GM21529 (cell line): Measurements from ENCODE around the gene MAST4.
A peak's percentile ranks its signal among the peaks of the same experiment; 100 is the strongest.

Experiments used
- ATAC-seq: cut with Tn5 transposase; IDR thresholded peaks from one replicate; pipeline ENCODE4 v1.9.1; 2021; ENCODE audit not compliant: unreplicated experiment

Gene MAST4

GRCh38 chr5:67059744-67060490 is 463.7 kb downstream of the MAST4 start:
- no peak for ATAC-seq

- ATAC-seq = no peak
Observed at GRCh38 chr5:67061511-67061910, 465.3 kb downstream of the MAST4 start.

DNA sequence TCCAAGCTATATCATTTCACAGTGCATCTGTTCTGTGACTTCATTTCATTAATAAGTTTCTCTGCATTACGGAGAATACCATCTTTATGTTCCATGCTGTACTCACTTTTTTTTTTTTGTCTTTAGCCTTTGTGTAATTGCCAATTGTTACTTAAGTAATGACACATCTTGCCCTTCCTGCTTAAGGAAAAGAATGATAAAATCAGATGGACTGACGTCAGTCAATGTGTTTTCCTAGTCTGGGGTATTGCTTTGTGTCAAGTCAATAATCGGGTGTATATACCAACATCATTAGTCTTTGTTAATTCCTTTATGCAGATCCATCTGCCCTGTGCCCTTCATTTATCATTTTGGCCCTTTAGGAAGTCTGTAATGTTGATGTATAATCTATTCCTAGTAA is 466.9 kb downstream of the MAST4 start:
- ATAC-seq = no peak

DNA sequence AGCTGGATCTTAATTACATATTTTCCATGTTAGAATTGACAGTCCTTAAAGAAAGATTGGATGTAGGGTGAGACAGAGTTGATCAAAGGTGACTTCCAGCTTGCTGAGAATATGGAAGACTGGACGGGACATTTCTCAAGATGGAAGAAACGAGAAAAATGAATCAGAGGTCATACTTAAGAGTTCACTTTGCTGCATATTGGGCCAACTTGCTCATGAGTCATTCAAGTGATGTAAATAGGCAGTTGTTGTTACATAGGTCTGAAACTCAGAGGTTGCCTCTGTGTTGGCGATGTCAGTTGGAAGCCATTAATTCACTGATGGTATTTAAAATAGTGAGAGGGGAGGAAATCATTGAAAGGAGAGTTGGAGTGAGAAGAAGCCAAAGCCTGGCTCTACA is 467.6 kb downstream of the MAST4 start:
- no peak for ATAC-seq

GRCh38 chr5:67065237-67065636 is 469.0 kb downstream of the MAST4 start:
- peak; percentile 84 for ATAC-seq

DNA sequence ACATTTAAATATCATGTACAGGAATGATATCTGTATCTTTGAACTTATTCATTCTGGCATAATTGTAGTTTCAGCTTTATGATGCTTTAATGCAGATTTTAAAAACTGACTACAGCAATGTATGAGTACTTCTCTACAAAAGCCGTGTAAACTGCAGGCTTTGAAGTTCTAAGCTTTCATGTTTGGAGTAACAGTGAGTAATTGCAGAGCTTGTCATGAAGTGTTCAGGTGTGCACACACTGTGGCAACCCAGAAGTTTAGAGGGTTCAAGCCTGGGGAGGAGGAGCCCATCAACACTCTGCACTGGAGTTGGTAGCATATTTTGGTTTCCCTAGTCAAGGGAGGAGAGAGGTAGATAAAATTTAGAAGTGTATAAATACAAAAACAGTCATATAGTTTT is 469.5 kb downstream of the MAST4 start:
- ATAC-seq = no peak

- no peak for ATAC-seq
Observed at GRCh38 chr5:67066815-67067214, 470.6 kb downstream of the MAST4 start.

- ATAC-seq = no peak
Observed at GRCh38 chr5:67073045-67073680, 477.0 kb downstream of the MAST4 start.

- ATAC-seq = no peak
Observed at GRCh38 chr5:67077296-67077695, 481.1 kb downstream of the MAST4 start.

- no peak for ATAC-seq
Observed at GRCh38 chr5:67081261-67081660, 485.1 kb downstream of the MAST4 start.

DNA sequence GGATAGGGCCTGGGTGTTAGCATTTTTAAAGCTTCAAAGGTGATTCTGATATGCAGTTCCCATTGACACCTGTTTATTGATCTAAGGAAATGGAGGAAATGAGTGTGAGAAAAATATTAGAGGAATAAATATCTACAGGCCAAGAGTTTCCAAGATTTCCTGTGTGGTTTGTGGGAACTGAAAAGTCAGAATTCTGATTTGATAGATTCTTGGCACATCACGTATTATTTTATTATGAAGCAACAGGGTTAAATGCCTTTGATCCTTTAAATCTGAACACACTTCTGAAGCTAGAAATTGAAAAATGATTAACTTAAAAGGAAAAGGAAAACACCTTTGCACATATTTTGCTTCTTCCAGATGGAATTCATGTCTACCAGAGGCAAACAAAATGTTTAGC is 486.7 kb downstream of the MAST4 start:
- no peak for ATAC-seq

- ATAC-seq = no peak
Observed at GRCh38 chr5:67085616-67086015, 489.4 kb downstream of the MAST4 start.

DNA sequence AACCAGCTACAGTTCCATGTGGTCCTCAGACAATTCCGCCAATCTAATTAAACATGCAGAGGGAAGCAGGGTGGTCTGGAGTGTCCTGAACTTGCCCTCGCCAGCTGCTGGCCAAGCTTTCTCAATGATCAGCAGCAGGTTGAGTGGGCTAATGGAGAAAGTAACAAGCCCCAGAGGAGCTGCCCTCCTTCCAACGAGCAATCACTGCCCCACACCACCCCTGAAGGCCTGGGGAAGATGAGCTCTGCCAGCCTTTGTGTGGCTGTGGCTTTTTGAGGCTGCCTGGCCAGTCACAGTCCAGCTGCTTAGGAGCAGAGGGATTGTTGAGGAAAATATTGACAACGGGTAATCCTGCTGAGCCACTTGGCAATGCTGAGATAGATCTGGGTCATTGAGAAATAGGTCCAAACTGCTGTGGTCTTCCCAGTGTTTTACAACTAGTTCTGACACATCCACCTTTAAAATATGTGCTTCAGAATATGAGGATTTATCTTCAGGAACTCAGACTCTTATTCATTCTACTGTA is 493.1 kb downstream of the MAST4 start:
- ATAC-seq = no peak

DNA sequence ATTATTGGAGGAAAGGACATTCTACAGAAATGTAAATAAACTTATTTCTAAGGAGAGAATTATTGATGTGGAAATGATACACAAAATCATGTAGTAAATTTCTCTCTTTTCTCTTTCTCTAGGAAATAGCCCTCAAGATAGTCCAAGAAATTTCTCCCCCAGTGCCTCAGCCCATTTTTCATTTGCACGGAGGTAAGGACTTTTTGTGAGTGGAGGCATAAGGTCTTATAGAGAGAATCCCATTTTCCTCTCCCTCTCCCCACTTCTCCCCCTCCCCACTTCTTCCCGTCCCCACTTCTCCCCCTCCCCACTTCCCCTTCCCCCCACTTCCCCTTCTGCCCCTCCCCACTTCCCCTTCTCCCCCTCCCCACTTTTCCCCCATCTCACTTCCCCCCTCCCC is 493.8 kb downstream of the MAST4 start:
- no peak for ATAC-seq

DNA sequence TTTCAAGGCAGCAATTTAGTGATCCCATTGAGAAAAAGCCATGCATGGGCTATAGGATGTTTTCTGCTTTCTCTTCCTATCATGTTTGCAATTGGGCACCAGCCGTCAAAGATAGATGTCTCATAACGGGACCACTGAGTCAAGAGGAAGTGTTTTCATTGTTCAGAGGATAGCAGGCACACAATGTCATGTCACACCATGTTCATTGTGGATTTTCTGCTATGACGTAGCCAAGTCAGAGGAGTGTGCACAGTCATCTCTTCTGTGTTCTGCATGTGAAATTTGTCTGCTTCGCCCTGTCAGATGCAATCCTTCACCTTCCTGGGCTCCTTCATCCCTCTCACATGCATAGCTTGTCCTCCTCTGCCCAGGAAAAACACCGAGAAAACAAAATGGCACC is 494.4 kb downstream of the MAST4 start:
- ATAC-seq = no peak

DNA sequence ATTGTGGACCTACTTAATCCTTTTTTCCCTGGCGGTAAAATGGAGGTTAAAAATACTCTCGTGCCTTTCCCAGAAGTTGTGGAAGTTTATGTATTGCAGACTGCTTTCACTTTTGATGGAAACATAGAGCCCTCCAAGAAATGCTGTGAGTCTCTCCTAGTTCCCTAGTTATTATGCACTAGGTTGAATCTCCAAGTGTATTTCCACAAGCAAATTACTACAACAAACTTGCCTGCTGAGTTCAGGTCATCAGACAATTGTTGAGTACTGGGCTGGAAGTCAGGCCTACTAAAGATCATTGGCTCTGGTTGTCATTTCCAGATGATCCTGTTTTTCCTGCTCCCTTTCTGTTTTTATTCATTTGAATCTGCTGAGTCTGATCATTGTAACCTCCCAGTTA is 496.3 kb downstream of the MAST4 start:
- no peak for ATAC-seq

- ATAC-seq = no peak
Observed at GRCh38 chr5:67093279-67093678, 497.1 kb downstream of the MAST4 start.

DNA sequence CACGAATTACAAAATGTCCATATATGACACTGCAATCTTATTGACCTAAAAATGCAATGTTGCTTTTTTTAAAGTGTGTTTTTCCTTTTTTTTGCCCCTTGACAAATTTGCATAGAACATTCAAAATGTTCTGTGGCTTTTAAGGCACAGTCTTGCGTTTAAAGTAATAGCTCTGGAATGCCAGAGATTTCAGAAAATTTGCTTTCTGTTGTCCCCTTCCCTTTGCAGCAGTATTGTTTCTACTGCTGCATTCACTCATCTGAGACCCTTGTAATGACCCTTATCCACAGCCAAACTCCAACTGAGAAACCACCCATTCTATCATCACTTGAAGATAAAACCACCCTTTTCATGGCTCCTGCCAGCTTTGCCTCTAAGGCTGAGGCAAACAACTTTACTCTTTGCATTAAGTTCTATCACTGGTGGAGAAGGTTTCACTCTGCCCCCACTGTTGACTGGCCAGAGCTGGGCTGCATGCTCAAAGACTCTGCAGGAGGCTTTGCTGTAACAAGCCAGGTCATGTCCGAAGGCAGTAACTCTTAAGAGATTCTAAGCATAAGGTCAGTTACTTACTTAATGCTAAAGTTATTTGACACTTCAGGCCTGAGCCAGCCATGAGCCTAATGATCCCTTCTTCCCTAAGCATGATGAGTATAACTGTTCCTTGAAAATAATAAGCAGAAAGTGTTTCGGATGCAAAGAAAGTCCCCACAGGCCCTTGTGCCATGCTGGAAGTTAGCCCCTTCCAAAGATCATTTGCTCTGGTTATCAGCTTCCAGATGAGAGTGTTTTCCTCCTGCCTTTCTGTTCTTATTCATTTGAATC is 498.5 kb downstream of the MAST4 start:
- ATAC-seq = no peak

DNA sequence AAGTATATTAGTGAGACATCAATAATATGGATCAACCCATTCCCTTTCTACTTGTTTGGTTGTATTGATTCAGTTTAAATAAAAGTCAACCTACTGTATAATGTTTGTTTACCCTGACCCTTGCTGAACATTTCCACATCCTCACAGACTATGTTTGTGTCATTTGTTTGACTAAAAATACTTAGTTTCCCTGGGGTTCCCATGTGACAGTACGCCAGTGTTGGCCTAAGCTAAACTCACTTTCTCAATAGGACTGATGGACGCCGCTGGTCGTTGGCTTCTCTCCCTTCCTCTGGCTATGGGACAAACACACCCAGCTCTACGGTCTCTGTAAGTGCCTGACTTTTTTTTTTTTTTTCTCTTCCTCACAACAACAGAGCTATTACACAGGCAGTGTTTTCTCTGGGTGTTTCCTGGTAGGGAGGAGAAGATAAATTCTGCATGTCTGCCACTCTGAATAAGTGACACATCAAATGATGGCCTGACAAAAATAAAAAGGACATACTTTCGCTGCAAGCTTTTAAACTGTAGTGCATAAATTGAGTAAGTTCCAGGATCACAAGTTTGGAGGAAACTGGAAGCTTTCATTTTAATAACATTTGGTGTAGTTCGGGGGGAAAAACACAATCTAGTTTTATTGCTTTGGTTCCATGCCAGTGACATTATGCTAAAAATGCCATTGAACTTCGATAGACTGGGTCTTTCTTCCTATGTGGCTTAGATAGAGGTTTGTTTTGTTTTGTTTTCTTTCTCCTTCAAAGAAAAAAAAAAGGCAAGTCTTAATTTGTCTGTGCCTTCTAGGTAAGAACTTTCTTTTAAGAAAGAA is 499.4 kb downstream of the MAST4 start:
- no peak for ATAC-seq

GRCh38 chr5:67098656-67099055 is 502.5 kb downstream of the MAST4 start:
- no peak for ATAC-seq

- ATAC-seq = no peak
Observed at GRCh38 chr5:67100301-67100700, 504.1 kb downstream of the MAST4 start.
